GM15510 (cell line): Measurements from ENCODE around the gene SLC9A2.

Source experiments
- POLR2A ChIP-seq: IDR thresholded peaks from 3 replicates; pipeline ENCODE4 v1.6.1; 2011; ENCODE audit warnings: borderline replicate concordance; ENCODE audit not compliant: insufficient read length; ENCODE audit errors: extremely low read depth

Gene SLC9A2

DNA sequence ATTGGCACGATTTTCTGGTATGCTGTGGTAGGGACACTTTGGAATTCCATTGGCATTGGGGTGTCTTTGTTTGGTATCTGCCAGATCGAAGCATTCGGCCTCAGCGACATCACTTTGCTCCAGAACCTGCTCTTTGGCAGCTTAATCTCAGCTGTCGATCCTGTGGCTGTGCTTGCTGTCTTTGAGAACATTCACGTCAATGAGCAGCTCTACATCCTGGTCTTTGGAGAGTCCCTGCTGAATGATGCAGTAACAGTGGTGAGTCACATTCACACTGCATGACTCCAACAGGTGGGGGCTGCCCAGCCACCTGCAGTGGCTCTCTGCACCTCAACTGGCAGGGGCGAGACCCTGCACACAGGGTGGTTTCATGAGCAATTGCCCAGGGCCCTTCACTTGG, 38.4 kb downstream of the SLC9A2 start:
- TF ChIP-seq POLR2A = no peak

DNA sequence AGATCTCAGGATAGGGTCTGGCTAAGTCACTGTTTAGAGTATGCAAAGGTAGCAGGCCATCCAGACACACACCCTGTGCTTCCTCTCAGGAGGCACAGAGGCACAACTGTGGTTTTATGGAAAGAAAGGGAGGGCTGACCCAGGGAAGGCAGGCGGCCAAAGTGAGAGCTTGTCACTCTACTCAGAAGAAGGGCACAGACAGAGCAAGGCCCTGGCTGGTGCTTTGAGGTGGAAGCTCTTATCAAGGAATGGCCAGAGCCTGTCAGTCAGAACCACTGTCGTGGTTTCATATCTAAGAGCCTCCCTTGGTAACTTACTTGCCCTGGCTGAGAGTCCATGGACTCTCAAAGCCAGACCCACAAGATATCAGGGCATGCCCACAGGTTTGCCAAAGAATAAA, 40.7 kb downstream of the SLC9A2 start:
- TF ChIP-seq POLR2A = no peak

DNA sequence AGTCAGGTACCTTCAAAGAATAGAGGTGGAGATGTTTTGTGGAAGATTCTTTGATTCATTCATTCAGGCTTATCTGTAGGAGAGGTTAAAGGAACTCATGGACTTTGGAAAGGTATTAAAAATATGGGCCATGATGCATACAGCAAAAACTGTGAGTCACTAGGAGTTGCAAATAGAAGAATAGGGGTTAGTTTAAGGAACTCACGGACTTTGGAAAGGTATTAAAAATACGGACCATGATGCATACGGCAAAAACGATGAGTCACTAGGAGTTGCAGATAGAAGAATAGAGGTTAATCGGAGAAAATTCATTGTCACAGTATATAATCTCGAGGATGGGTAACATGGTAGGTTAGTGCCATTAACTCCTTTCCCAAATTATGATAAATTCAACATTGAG, 41.2 kb downstream of the SLC9A2 start:
- no peak for TF ChIP-seq POLR2A

DNA sequence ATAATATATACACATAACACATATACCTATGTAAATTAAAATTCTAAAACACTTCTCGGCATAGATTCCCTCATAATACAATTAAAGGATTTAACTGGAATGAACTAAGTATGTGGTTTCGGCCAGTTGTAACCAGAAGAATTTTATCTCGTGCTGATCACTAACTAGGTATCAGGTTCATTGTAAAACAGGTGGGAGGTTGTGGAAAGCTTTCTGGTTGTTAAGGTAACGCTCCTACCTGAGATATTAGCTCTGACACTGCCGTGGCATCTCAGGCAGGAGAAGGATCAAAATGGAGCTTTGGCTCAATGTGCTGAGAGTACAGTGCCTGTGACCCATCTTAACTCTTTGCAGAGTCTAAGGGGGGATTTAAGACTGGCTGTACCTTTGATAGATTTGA, 42.5 kb downstream of the SLC9A2 start:
- no peak for TF ChIP-seq POLR2A

DNA sequence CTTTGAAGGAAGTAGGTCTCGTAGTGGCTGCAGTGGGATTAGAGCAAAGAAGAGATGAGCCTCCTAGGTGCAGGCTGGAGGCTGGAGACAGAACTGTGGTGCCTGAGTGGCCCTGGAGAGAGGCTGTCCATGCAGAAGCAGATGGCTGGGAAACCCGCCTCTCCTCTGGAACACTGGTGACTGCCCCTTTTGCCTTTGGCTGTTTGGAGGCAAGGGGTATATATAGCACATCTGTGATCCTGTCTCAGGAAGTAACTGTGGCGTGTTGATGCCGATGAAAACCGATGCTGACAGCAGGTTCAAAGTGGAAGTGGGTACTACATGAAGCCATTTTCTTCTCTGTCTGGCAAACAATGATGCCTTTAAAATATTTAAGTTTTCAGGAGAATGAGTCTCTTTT, 43.5 kb downstream of the SLC9A2 start:
- TF ChIP-seq POLR2A = no peak

DNA sequence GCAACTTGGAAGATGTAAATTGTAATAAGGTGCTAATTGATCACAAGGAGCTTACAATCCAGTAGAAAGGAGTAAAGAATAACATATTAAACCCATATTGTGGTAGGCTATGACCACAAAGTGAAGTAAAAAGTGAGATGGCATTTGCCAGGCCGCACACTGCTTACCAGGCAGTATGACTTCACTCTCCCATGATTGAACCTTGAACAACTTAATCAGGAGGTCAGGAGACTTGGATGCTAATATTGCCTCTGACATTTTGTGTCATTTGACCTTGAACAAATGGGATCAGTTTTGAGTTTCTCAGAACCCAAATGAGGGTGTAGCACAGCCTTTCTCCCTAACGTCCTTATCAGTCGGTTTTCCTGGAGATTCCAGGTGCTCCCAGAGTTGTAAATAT, 44.0 kb downstream of the SLC9A2 start:
- TF ChIP-seq POLR2A = no peak

DNA sequence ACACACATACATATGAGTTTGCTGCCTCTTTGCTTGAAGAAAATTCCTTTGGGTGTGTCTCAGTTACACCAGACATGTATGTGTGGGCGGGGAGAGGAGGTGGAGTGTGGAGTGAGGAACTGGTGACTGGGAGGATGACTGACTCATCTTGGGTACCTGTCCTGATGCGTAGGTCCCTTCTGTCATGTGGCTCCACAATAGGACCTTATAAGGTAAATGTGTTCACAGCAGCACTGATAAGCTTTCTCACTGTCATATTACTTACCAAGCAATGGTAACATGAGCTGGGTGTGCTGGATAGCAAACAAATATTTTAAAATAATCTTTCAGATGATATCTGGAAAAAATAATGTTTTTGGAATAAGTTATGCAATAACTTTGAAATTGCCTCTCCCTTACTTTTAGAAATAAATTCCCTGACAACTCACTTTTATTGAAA, 45.1 kb downstream of the SLC9A2 start:
- no peak for TF ChIP-seq POLR2A

DNA sequence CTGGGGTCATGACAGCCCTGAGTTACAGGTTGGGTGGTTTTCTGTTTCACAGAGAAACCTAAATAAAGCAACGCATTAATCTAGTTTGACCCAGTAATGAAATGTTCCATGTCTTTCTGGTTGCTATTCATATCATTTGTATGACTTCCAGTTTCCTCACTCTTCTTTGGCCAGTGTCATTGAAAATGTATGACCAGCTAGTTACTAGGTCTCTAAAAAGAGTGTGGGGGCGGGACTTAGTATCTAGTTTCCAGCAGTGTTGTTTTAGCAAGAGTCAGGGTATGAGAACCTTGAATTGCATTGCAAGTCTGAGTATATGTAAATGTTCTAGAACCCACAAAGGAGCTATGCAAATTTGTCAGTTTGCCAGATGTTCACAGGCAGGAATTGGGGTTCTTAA, 47.7 kb downstream of the SLC9A2 start:
- no peak for TF ChIP-seq POLR2A

DNA sequence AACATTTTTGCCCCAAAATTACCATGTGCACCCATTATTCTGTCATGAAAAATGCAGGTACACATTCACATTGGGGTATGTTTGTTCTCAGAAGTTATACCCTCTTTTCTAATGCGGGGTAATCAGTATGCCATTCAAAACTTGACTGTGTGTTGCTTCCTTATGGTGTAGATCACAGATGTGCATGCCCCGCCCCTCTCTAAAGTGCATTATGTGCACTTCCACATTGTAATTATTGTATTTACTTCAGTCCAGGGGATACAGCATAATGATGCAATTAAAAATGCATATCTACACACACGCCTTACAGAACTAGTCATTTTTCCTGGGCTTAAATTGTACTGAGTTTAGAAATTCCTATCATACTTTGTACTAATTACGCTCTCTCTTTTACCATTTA, 48.8 kb downstream of the SLC9A2 start:
- TF ChIP-seq POLR2A = no peak

DNA sequence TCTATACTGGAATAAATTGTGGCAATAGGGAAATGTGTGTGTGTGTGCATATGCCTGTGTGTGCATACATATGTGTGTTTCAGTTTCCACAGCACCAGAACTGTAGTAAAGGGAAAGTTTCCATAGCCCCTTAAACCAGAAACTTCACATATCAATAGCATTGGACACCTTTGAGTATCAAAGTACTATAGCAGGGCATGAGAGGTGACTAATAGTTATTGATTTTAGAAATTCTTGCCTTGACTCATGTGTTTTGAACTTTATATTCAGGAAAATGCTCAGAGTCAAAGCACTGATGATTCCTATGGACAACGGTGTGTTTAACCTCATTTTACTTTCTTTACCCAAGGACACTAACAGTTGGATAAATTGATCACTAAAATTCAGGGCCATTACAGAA, 50.0 kb downstream of the SLC9A2 start:
- no peak for TF ChIP-seq POLR2A

DNA sequence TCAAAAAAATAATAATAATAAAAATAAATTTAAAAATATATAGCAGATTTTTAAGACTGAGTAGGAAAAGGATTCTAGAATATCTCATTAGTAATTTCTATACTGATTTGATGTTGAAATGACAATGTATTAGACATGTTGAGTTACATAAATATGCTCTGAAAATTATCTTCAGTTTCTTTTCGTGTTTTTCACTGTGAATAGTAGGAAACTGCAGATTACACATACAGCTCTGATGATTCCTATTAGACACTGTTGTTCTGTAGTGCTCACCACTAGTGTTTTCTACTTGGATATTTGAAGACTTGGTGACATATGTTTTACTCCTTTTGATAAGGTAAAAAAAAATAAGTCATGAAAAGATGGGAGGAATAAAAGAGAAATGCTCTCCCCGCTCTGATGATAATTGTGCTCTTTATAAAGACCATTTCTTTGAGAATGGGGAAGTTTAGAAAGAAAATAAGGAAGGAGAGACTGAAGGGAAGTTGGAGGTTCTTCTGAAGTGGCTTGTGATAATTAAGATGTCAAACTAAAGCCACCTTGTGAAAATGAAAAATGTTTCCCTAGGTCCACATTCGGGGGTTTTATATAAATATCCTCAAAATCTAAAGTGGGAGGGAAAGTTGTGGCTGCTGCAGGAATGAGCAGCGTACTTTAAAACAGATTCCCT, 52.9 kb downstream of the SLC9A2 start:
- TF ChIP-seq POLR2A = no peak

DNA sequence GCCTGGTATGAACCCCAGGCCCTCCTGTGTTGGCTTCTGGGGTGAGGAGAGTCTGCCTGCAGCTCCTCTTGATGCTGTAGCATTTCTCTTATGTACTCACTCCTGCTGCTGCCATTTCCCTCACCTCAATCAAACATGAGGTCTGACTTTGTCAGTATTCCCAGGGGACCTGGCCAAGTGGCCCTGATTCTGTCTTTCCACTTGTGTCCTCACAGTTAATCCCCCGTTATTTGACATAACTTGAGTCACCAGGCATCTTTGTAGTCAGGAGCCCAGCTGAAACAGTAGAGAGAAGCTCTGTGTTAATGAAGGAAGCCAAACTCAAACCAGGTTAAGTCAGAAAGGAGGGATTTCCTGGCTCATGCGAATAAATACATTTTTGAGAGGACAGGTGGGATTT, 55.0 kb downstream of the SLC9A2 start:
- TF ChIP-seq POLR2A = no peak

DNA sequence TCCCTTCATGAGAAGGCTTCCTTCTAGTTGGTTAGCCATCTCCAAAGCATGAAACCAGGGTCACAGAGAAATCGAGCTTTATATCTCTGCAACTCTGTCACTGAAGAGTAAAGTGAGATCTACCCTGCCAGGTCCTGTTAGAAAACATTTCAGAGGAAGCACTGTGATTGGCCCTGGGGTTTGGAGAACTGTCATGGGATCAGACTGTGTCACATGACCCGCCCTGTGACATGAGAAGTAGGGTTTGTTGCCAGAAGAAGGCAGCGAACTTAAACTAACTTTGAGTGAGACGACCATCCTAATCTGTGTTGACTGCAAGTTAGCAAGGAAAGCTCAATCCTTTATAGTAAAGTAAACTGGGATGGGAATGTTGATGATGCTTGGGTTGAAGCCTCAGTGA, 55.5 kb downstream of the SLC9A2 start:
- no peak for TF ChIP-seq POLR2A

DNA sequence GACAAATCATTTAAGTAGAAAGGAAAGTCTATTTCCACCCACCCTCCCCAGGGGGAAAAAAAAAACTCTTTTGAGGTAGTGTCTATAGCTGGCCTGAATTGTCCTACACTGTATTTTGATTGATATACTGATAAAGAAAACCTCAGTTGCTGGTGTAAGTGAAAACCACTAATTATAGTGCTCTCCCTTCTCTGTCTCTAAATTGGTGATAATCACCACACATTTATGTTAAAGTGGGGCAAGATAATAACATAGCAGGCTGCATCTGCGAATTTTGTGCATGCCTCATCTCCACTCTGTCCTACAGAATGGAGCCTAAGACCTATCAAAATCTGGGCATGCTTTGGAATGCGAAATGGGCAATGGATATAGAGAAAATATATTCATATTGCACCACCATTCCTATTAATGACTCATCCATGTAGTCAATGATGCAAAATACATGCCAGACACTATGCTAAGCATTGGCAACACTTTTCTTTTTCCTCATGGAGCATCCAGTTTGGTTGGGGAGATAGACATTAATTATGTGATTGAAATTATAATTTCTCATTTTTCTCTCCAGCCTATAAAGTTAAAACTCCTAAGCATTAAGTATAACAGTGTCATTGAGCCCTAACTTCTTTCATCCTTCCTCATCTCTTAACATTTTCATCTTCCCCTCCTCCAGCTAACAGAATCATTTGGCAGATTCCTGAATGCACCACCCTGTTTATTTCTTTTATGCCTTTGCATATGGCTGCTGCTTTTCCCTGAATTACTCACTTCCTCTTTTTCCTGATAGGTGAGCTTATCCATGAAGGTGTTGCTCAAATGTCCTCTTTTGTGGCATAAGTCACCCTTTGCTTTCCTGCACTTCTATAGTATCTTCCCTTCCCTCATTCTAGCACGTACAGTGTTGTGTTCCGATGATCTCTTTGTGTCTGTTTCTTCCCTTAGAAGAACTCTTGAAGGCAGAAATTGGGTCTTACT, 58.2 kb downstream of the SLC9A2 start:
- TF ChIP-seq POLR2A = no peak

DNA sequence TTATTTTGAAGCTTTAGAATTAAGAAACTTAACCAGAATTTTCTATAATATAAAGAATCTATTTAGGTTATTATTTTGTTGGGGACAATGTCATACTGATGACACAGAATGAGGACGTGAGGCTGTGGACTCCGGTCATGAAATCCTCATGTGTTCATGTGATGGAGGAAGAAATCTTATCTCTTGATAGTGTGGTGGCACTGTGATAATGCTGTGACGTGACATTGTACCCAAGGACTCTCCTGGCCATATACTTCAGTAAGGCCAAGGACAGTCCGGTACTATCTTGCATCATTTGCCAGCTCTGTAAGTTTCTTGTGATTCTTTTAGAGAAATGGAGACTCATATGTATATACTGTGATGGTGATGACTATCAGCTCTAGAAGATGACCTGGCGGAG, 59.1 kb downstream of the SLC9A2 start:
- no peak for TF ChIP-seq POLR2A
